Ascending aorta (tissue), 2 donors: Measurements from ENCODE around the gene MYZAP. TPM values are rescaled to one million over a fixed set of nuclear protein-coding genes. Genes with fewer than 3 reads are reported as not detected.

ENCODE experiments used
- DNase-seq, 2 donors: peaks; one replicate each; pipeline ENCODE4 v3.0.0-alpha.2; 2019; ENCODE audit warnings: low spot score in 2 of 2
- H3K27ac ChIP-seq, 2 donors: fragments of 200-600 bp; sonication (generic); one replicate each; pipeline ENCODE4 v1.5.1; 2016 to 2017; ENCODE audit warnings: mild to moderate bottlenecking in 1 of 2
- H3K27me3 ChIP-seq: fragments of 200-600 bp; sonication (generic); one replicate; pipeline ENCODE4 v1.5.1; 2017
- H3K36me3 ChIP-seq, 2 donors: fragments of 200-600 bp; sonication (generic); one replicate each; pipeline ENCODE4 v1.5.1; 2016
- H3K4me1 ChIP-seq, 2 donors: fragments of 200-600 bp; sonication (generic); one replicate each; pipeline ENCODE4 v1.5.1; 2016 to 2017; ENCODE audit warnings: mild to moderate bottlenecking in 1 of 2
- H3K4me3 ChIP-seq, 2 donors: fragments of 200-600 bp; sonication (generic); one replicate each; pipeline ENCODE4 v1.5.1; 2016 to 2017; ENCODE audit warnings: mild to moderate bottlenecking in 1 of 2
- H3K9me3 ChIP-seq, 2 donors: fragments of 200-600 bp; sonication (generic); one replicate each; pipeline ENCODE4 v1.5.1; 2016
- intact Hi-C: fragments of 100-400 bp; cut with DNase I; formaldehyde crosslinking; loops from one replicate; pipeline ENCODE4 v1.15.1; 2023
- total RNA-seq: library from RNA; depleted of rRNA; stranded (reverse); fragments of >200 nt; gene quantifications from one replicate; pipeline ENCODE4 v1.1.0, GENCODE V29; 2016
- TF ChIP-seq, protein P1 (sequence below), 3 experiments: fragments of 200-600 bp in 2 of 3; fragments of 450-650 bp in 1 of 3; sonication (generic) in 2 of 3; IDR thresholded peaks; one replicate each; pipeline ENCODE4 v1.5.1; 2016 to 2019; ENCODE audit warnings: antibody characterized with exemption in 3 of 3, mild to moderate bottlenecking in 1 of 3, moderate library complexity in 1 of 3

MYZAP gene
- total RNA-seq, 1 donor from 2014 or later = 7.6 TPM

DNA sequence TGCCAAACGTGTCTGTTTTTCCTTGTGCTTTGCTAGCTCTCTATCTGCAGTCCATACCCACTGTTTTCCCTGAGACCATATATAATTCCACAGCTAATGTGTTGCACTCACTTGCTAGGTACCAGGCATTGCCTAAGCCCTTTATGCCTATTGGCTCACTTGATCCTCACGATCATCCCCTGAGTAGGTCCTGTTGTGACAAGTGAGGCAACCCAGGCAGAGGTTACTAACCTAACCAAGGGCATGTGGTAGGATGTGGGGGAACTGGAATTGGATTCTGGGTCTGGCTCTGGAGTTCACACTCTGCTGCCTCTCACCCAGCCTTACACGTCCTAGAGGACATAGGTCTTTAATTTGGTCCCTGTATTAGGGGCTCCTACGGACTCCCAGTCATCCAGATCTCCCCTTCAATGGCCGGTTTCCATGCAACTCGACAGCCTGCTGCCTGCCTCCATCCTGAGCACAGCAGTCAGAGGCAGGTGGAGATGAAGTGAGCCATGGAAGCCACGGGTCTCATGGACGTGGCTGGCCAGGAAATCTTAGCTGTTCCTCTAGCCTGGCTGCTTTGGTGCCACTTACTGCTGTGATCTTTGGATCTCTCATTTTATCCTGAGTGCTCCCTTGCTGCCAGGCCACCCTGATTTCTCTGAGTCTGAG is 38.9 kb upstream of the MYZAP start:
- H3K36me3 ChIP-seq = no peaks in the 10 kb centered on the region
- no peaks in the 10 kb centered on the region for H3K9me3 ChIP-seq
- intact Hi-C loops = no loop called here
- DNase-seq = no peak
- H3K4me3 ChIP-seq = no peak overlapping the region
- TF ChIP-seq, protein P1, sequence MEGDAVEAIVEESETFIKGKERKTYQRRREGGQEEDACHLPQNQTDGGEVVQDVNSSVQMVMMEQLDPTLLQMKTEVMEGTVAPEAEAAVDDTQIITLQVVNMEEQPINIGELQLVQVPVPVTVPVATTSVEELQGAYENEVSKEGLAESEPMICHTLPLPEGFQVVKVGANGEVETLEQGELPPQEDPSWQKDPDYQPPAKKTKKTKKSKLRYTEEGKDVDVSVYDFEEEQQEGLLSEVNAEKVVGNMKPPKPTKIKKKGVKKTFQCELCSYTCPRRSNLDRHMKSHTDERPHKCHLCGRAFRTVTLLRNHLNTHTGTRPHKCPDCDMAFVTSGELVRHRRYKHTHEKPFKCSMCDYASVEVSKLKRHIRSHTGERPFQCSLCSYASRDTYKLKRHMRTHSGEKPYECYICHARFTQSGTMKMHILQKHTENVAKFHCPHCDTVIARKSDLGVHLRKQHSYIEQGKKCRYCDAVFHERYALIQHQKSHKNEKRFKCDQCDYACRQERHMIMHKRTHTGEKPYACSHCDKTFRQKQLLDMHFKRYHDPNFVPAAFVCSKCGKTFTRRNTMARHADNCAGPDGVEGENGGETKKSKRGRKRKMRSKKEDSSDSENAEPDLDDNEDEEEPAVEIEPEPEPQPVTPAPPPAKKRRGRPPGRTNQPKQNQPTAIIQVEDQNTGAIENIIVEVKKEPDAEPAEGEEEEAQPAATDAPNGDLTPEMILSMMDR (IDR thresholded peaks at IDR 0.05) = no peak
- H3K27ac ChIP-seq = no peak overlapping the region
- H3K27me3 ChIP-seq = no peaks in the 10 kb centered on the region
- H3K4me1 ChIP-seq = peaks cover 0 to 8% of the 10 kb centered on the region in 2 donors

DNA sequence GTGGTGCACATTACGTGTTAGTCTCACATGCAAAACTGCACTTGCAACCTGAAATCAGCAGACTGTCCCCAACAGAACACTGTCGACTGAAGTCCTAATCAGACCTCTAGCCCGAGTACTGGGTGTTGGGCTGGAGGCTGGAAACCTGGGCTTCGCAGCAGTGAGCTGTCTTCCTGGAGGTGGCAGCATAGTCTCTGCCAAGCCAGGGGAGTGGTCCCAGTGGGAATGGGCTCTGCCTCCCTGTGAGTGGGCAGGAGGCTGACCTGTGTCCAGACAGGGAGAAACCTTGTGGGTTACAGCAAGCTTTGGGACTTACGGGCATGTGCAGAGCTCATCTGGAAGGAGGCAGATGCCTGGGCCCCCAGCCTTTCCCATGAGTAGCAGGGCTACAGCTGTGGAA is 38.2 kb upstream of the MYZAP start:
- Histone ChIP-seq H3K36me3 (no peaks in the 10 kb centered on the region), H3K9me3 (no peaks in the 10 kb centered on the region), H3K4me3 (no peak overlapping the region), H3K27ac (no peak overlapping the region), H3K27me3 (no peaks in the 10 kb centered on the region), H3K4me1 (peaks cover 0 to 8% of the 10 kb centered on the region in 2 donors)
- TF ChIP-seq, protein P1 (IDR thresholded peaks at IDR 0.05) = no peak
- DNase-seq = no peak
- intact Hi-C loops = no loop called here

DNA sequence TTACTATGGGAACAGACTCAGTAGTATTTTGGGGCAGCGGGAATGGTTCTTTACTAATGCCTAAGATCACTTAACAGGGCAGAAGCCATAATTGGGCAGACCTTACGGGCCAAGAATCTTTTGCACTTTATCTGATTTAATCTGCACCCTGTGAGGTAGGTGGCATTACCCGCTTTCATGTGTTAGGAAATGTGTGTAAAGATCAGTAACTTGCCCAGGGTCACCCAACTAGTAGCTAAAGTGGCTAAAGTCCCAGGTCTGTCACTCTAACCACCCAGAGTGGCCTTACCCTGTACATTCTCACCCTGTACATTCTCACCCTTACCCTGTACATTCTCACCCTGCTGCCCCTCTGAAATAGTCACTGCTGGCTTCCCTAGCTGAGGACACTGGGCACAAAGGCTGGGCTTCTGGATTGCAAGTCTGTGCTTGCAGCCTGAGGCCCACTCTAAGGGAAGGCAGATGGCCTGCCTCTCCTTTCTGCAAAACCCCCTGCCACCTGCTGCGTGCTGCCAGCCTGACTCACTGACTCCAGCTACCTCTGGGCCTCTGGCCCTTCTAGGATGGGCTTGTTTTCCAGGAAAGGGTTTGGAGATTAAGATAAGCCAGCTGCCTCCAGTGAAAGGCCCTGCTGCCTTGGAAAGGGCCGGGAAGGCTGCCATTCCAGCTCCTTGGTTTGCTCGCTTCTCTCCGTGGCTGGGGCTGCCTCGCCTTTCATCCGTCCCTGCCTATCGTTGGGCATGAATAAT is 37.5 kb upstream of the MYZAP start:
- no peaks in the 10 kb centered on the region for H3K27me3 ChIP-seq
- H3K9me3 ChIP-seq = no peaks in the 10 kb centered on the region
- H3K36me3 ChIP-seq = no peaks in the 10 kb centered on the region
- DNase-seq = no peak
- TF ChIP-seq, protein P1 (IDR thresholded peaks at IDR 0.05) = no peak
- no peak overlapping the region for H3K4me3 ChIP-seq
- intact Hi-C loops = no loop called here
- H3K4me1 ChIP-seq = peaks cover 0 to 8% of the 10 kb centered on the region in 2 donors
- H3K27ac ChIP-seq = peak overlapping the region; percentile 13 to 39

DNA sequence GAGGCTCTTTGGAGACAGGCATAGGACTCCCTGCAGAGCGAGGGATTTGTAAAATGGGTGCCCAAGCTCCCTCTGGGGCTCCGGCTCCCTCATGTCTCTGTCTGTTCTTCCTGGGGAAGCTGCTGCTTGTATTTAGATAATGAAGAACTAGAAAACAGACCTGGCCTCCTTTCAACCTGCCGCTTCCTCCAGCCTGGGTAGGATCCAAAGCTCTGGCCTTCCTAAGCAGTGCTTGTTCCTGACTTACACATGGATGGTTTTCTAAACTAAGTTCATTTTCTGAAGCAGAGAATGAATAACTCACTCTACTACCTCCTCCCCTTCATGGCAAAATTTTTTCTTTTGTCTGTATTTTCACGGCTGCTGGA is 36.9 kb upstream of the MYZAP start:
- Histone ChIP-seq H3K27me3 (no peaks in the 10 kb centered on the region), H3K27ac (peak overlapping the region; percentile 13 to 39), H3K4me3 (no peak overlapping the region), H3K4me1 (peaks cover 0 to 8% of the 10 kb centered on the region in 2 donors), H3K9me3 (no peaks in the 10 kb centered on the region), H3K36me3 (no peaks in the 10 kb centered on the region)
- DNase-seq = no peak
- intact Hi-C loops = no loop called here
- TF ChIP-seq, protein P1 (IDR thresholded peaks at IDR 0.05) = no peak

DNA sequence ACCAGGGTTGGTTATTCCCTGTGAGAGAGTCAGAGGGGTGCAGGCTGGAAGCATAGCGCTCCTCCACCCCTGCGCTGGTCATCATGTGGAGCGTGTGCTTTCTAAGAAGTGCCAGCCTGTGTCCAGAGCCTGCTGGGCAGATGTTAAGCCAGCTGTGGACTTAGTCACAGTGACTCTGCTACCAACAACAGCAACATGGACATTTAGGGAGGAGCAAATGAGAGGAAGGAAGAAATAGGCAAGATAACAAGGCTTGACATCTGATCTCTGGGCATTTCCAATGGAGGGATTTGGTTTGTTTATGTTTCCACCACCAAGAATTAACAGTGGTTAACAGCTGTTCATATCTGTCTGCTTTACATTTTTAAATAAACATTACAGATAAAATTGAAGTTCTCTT is 36.4 kb upstream of the MYZAP start:
- H3K27ac ChIP-seq = no peak overlapping the region
- peaks cover 0 to 8% of the 10 kb centered on the region in 2 donors for H3K4me1 ChIP-seq
- intact Hi-C loops = no loop called here
- no peak for DNase-seq
- TF ChIP-seq, protein P1 (IDR thresholded peaks at IDR 0.05) = no peak
- H3K4me3 ChIP-seq = no peak overlapping the region
- no peaks in the 10 kb centered on the region for H3K36me3 ChIP-seq
- no peaks in the 10 kb centered on the region for H3K27me3 ChIP-seq
- no peaks in the 10 kb centered on the region for H3K9me3 ChIP-seq
